ENCODE measurements around the gene SOWAHD.

DNA sequence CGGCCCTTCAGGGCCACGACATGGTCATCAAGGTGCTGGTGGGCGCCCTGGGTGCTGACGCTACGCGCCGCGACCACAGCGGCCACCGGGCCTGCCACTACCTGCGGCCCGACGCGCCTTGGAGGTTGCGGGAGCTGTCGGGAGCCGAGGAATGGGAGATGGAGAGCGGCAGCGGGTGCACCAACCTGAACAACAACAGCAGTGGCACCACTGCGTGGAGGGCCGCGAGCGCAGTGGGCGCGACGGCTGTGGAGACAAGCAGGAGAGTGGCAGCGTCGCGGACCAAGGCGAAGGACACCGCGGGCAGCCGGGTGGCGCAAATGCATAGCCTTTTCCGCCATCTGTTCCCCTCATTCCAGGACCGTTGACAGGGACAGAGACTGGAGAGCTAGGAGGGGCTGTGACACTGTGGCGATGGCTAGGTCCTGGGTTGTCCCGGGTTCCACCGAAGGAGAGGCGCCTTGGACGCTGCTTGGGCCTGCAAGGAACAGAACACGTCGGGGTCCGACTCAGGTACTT is 919 bp downstream of the SOWAHD start:
- TF ChIP-seq, protein P1, sequence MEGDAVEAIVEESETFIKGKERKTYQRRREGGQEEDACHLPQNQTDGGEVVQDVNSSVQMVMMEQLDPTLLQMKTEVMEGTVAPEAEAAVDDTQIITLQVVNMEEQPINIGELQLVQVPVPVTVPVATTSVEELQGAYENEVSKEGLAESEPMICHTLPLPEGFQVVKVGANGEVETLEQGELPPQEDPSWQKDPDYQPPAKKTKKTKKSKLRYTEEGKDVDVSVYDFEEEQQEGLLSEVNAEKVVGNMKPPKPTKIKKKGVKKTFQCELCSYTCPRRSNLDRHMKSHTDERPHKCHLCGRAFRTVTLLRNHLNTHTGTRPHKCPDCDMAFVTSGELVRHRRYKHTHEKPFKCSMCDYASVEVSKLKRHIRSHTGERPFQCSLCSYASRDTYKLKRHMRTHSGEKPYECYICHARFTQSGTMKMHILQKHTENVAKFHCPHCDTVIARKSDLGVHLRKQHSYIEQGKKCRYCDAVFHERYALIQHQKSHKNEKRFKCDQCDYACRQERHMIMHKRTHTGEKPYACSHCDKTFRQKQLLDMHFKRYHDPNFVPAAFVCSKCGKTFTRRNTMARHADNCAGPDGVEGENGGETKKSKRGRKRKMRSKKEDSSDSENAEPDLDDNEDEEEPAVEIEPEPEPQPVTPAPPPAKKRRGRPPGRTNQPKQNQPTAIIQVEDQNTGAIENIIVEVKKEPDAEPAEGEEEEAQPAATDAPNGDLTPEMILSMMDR (IDR thresholded peaks at IDR 0.05), result no peak
- no peak for TF ChIP-seq POLR2A (IDR thresholded peaks at IDR 0.05)
- TF ChIP-seq POLR2AphosphoS5 (IDR thresholded peaks at IDR 0.05), result no peak
